ENCODE measurements around the gene KRTAP3-3.

The KRTAP3-3 gene

DNA sequence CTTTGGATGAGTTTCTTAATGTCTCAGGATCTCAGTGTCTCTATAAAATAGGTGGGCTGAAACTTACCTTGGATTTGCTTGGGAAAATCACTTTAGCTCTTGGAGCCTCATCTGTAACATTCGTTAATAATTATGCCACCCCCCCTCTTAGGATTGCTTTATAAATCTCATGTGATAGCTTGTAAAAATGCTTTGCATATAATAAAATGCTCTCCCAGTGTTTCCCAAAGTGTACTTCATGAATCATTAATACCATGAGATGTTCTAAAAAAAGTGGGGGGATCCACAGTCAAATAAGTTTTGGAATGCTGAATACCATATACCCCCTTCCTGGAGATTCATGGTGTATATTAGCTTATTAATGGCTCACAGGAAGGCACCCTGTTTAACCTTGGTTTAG is 32.4 kb downstream of the KRTAP3-3 start:
- Mint-ChIP-seq H3K27ac (no peak overlapping the region), H3K36me3 (ENCODE audit: low read depth) (no peaks in the 10 kb centered on the region), H3K4me3 (no peak overlapping the region), H3K9me3 (no peaks in the 10 kb centered on the region), H3K4me1 (ENCODE audit: low read depth) (peaks cover 5% of the 10 kb centered on the region), H3K27me3 (ENCODE audit: low read depth) (no peaks in the 10 kb centered on the region)
- no peak for DNase-seq (ENCODE audit: low spot score)

DNA sequence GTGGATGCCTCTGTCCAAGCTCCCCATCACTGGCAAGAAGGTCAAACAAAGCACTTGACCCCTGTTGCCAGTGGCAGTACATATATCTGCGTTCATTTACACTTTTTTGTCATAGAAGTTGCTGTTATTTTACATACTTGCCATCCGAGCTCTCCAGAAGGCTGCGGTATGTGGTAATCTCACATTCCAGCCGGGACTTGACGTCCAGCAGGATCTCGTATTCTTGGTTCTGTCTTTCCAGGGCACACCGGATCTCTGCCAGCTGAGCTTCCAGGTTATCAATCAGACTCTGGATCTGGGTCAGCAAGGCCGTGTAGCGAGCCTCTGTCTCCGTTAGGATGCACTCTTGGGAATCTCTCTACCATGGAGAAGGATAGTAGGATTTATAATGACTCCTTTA is 33.8 kb downstream of the KRTAP3-3 start:
- Mint-ChIP-seq H3K9me3 (no peaks in the 10 kb centered on the region), H3K27ac (no peak overlapping the region), H3K4me1 (ENCODE audit: low read depth) (peaks cover 5% of the 10 kb centered on the region), H3K27me3 (ENCODE audit: low read depth) (no peaks in the 10 kb centered on the region), H3K36me3 (ENCODE audit: low read depth) (no peaks in the 10 kb centered on the region), H3K4me3 (no peak overlapping the region)
- no peak for DNase-seq (ENCODE audit: low spot score)

- no peak for DNase-seq (ENCODE audit: low spot score)
- Mint-ChIP-seq H3K27ac (no peak overlapping the region), H3K4me1 (ENCODE audit: low read depth) (peaks cover 5% of the 10 kb centered on the region), H3K9me3 (no peaks in the 10 kb centered on the region), H3K4me3 (no peak overlapping the region), H3K36me3 (ENCODE audit: low read depth) (no peaks in the 10 kb centered on the region), H3K27me3 (ENCODE audit: low read depth) (peaks cover 2% of the 10 kb centered on the region)
Measured at GRCh38 chr17:40958086-40958953, 35.6 kb downstream of the KRTAP3-3 start.

- Mint-ChIP-seq H3K9me3 (no peaks in the 10 kb centered on the region), H3K4me1 (ENCODE audit: low read depth) (peaks cover 5% of the 10 kb centered on the region), H3K27ac (no peak overlapping the region), H3K36me3 (ENCODE audit: low read depth) (no peaks in the 10 kb centered on the region), H3K27me3 (ENCODE audit: low read depth) (peaks cover 9% of the 10 kb centered on the region), H3K4me3 (no peak overlapping the region)
- DNase-seq (ENCODE audit: low spot score): no peak
Measured at GRCh38 chr17:40956401-40957254, 37.3 kb downstream of the KRTAP3-3 start.

DNA sequence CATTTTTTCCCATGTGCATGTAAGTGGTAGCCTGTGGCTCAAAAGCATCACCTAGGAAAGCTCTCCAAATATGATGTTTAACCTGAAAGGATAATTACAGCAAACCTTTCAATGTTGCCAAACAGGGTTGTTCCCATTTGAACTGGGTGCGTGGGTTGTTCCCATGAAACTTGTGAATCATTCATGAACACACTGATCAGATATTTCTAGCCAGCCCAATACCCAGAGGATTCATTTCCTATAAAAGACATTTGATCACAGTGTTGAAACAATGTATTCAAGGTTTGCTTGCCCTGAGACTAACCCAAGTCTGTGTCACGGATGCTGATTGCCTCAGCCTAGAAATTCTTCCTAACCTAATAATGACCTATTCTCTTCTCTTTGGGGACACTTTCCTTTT is 40.1 kb downstream of the KRTAP3-3 start:
- no peak overlapping the region for H3K4me3 Mint-ChIP-seq
- H3K9me3 Mint-ChIP-seq: no peaks in the 10 kb centered on the region
- peak; percentile 10 for DNase-seq (ENCODE audit: low spot score)

GRCh38 chr17:40952661-40953060 is 41.3 kb downstream of the KRTAP3-3 start:
- H3K4me3 Mint-ChIP-seq: no peak overlapping the region
- no peaks in the 10 kb centered on the region for H3K36me3 Mint-ChIP-seq (ENCODE audit: low read depth)
- no peak overlapping the region for H3K27ac Mint-ChIP-seq
- H3K4me1 Mint-ChIP-seq (ENCODE audit: low read depth): no peaks in the 10 kb centered on the region
- no peak for DNase-seq (ENCODE audit: low spot score)
- H3K9me3 Mint-ChIP-seq: no peaks in the 10 kb centered on the region
- peaks cover 22% of the 10 kb centered on the region for H3K27me3 Mint-ChIP-seq (ENCODE audit: low read depth)

More for the DNA sequence above, 40.1 kb downstream of the KRTAP3-3 start:
- H3K4me1 Mint-ChIP-seq (ENCODE audit: low read depth): no peaks in the 10 kb centered on the region
- H3K27me3 Mint-ChIP-seq (ENCODE audit: low read depth): peaks cover 17% of the 10 kb centered on the region
- no peaks in the 10 kb centered on the region for H3K36me3 Mint-ChIP-seq (ENCODE audit: low read depth)
- H3K27ac Mint-ChIP-seq: no peak overlapping the region

- Mint-ChIP-seq H3K36me3 (ENCODE audit: low read depth) (no peaks in the 10 kb centered on the region), H3K4me1 (ENCODE audit: low read depth) (no peaks in the 10 kb centered on the region), H3K9me3 (no peaks in the 10 kb centered on the region), H3K4me3 (no peak overlapping the region), H3K27me3 (ENCODE audit: low read depth) (peaks cover 25% of the 10 kb centered on the region), H3K27ac (no peak overlapping the region)
- no peak for DNase-seq (ENCODE audit: low spot score)
Measured at GRCh38 chr17:40952154-40952553, 41.8 kb downstream of the KRTAP3-3 start.

- no peaks in the 10 kb centered on the region for H3K9me3 Mint-ChIP-seq
- DNase-seq (ENCODE audit: low spot score): no peak
- no peaks in the 10 kb centered on the region for H3K4me1 Mint-ChIP-seq (ENCODE audit: low read depth)
- no peak overlapping the region for H3K27ac Mint-ChIP-seq
- H3K27me3 Mint-ChIP-seq (ENCODE audit: low read depth): peaks cover 32% of the 10 kb centered on the region
- no peak overlapping the region for H3K4me3 Mint-ChIP-seq
- no peaks in the 10 kb centered on the region for H3K36me3 Mint-ChIP-seq (ENCODE audit: low read depth)
Measured at GRCh38 chr17:40951011-40951622, 42.8 kb downstream of the KRTAP3-3 start.

DNA sequence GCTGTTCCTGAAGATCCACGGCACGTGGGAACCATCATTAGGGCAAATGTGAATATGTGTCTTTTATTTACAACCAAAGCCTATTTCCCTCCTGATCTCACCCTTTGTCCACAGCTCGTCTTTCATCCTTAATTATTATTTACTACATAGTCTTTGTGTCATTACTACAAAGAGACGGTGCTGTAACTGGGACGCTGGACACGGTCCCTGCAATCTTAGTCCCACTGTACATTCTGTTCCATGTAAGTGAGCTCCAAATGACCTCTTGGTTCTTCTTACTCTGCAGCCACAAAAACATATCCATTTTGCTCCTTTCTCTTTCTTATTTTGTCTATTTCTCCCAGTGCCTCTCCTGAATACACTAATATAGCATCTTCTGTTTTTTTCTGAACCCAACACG is 43.8 kb downstream of the KRTAP3-3 start:
- H3K9me3 Mint-ChIP-seq: no peaks in the 10 kb centered on the region
- H3K36me3 Mint-ChIP-seq (ENCODE audit: low read depth): no peaks in the 10 kb centered on the region
- peaks cover 37% of the 10 kb centered on the region for H3K27me3 Mint-ChIP-seq (ENCODE audit: low read depth)

GRCh38 chr17:40949418-40949817 is 44.5 kb downstream of the KRTAP3-3 start:
- Mint-ChIP-seq H3K36me3 (ENCODE audit: low read depth) (no peaks in the 10 kb centered on the region), H3K27ac (no peak overlapping the region), H3K27me3 (ENCODE audit: low read depth) (peaks cover 40% of the 10 kb centered on the region), H3K4me1 (ENCODE audit: low read depth) (no peaks in the 10 kb centered on the region), H3K9me3 (no peaks in the 10 kb centered on the region), H3K4me3 (no peak overlapping the region)
- DNase-seq (ENCODE audit: low spot score): no peak

More for the DNA sequence above, 43.8 kb downstream of the KRTAP3-3 start:
- H3K27ac Mint-ChIP-seq: no peak overlapping the region
- H3K4me1 Mint-ChIP-seq (ENCODE audit: low read depth): no peaks in the 10 kb centered on the region
- no peak for DNase-seq (ENCODE audit: low spot score)
- H3K4me3 Mint-ChIP-seq: no peak overlapping the region

DNA sequence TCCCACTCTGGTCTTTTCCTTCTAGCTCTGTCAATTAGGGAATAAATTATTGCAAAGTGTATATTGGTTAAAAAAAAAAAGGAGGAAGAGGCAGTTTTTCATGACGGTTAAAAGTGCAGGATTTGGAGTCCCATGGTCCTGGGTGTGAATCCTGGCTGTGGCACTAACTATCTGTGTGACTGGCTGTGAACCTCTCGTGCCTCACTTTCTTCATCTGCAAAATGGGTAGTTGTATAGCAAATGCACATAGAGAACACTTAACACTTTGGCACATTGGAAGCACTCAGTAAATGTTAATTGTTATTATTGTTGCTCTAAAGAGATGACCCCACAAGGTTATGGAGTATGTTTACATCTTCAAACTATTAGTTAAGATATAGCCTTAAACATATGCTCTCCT is 46.0 kb downstream of the KRTAP3-3 start:
- no peak for DNase-seq (ENCODE audit: low spot score)
- no peaks in the 10 kb centered on the region for H3K4me1 Mint-ChIP-seq (ENCODE audit: low read depth)
- H3K4me3 Mint-ChIP-seq: no peak overlapping the region
- H3K27ac Mint-ChIP-seq: no peak overlapping the region
- H3K27me3 Mint-ChIP-seq (ENCODE audit: low read depth): peaks cover 40% of the 10 kb centered on the region
- H3K36me3 Mint-ChIP-seq (ENCODE audit: low read depth): no peaks in the 10 kb centered on the region
- no peaks in the 10 kb centered on the region for H3K9me3 Mint-ChIP-seq

DNA sequence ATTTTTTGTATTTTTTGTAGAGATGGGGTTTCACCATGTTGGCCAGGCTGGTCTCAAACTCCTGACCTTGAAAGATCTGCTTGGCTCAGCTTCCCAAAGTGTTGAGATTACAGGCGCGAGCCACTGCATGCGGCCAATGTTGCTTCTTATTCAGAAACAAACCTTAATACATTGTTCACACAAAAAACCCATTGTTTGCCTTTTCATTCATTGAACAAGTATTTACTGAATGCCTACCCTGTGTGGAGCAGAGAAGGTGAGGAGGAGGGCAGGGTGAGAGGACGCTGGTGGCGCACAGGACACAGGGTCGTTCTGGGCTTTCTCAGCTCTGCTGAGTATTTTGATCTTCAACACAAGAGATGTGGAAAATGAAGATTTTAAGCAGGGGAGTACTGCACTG is 48.5 kb downstream of the KRTAP3-3 start:
- no peak for DNase-seq (ENCODE audit: low spot score)
- no peaks in the 10 kb centered on the region for H3K36me3 Mint-ChIP-seq (ENCODE audit: low read depth)
- H3K27ac Mint-ChIP-seq: no peak overlapping the region
- H3K4me3 Mint-ChIP-seq: no peak overlapping the region
- H3K27me3 Mint-ChIP-seq (ENCODE audit: low read depth): peaks cover 38% of the 10 kb centered on the region
- H3K9me3 Mint-ChIP-seq: no peaks in the 10 kb centered on the region
- no peaks in the 10 kb centered on the region for H3K4me1 Mint-ChIP-seq (ENCODE audit: low read depth)

DNA sequence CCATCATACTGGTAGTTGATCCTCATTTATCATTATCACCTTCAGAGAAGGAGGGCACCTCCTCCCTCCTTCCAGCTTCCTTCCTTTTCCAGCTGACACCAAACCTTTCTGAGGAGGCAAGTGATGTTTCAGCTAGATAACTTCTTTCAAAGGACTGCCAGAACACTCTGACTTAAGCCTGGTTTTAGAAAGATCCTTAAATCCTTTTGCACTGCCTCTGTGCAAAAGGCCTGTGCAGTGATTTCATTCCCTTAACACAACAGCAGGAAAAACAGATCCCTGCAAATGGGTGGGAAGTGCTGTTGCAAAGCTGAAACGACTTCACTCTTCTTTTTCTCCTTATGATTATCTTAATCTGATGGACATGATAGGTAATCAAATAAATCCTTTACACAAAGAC is 49.4 kb downstream of the KRTAP3-3 start:
- H3K4me3 Mint-ChIP-seq: no peak overlapping the region
- H3K27me3 Mint-ChIP-seq (ENCODE audit: low read depth): peaks cover 33% of the 10 kb centered on the region
- H3K36me3 Mint-ChIP-seq (ENCODE audit: low read depth): no peaks in the 10 kb centered on the region
- H3K4me1 Mint-ChIP-seq (ENCODE audit: low read depth): no peaks in the 10 kb centered on the region
- H3K27ac Mint-ChIP-seq: no peak overlapping the region
- DNase-seq (ENCODE audit: low spot score): no peak
- H3K9me3 Mint-ChIP-seq: no peaks in the 10 kb centered on the region
